ENCODE measurements around the gene ZSWIM6.

The ZSWIM6 gene

DNA sequence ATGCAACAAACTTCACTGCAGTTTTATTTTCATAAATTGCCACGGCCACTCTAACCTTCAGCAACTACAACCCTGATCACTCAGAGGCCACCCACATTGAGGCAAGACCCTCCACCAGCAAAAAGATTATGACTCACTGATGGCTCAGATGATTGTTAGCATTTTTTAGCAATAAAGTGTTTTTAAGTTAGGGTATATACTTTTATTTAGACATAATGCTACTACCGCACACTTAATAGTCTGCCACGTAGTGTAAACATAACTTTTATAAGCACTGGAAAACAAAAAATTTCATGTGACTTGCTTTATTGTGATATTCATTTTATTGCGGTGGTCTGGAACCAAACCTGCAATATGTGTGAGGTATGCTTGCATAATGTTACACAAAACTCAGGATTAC lies 257.9 kb downstream of the ZSWIM6 start:
- H3K27ac ChIP-seq, result no peak overlapping the region
- TF ChIP-seq, protein P1, sequence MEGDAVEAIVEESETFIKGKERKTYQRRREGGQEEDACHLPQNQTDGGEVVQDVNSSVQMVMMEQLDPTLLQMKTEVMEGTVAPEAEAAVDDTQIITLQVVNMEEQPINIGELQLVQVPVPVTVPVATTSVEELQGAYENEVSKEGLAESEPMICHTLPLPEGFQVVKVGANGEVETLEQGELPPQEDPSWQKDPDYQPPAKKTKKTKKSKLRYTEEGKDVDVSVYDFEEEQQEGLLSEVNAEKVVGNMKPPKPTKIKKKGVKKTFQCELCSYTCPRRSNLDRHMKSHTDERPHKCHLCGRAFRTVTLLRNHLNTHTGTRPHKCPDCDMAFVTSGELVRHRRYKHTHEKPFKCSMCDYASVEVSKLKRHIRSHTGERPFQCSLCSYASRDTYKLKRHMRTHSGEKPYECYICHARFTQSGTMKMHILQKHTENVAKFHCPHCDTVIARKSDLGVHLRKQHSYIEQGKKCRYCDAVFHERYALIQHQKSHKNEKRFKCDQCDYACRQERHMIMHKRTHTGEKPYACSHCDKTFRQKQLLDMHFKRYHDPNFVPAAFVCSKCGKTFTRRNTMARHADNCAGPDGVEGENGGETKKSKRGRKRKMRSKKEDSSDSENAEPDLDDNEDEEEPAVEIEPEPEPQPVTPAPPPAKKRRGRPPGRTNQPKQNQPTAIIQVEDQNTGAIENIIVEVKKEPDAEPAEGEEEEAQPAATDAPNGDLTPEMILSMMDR (conservative IDR thresholded peaks at IDR 0.05), result no peak

DNA sequence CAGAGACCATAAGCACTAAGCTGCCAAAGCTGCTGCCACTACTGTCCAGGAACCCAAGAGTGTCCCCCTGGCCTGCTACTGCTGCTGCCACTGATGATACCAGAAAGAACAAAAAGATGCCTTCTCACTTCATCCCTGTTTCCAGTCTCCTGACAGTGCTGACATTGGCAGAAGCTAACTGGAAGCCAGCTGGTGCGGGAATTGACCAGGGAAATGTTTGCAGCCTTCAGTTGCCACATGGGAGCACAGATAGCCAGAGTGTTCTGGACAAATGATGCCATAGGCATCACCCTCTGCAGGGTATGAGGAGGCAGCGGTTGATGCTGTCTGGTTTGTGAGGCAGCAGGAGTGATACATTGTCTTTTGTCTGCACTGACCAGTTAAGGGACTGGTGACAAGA lies 258.4 kb downstream of the ZSWIM6 start:
- no peak overlapping the region for H3K27ac ChIP-seq

DNA sequence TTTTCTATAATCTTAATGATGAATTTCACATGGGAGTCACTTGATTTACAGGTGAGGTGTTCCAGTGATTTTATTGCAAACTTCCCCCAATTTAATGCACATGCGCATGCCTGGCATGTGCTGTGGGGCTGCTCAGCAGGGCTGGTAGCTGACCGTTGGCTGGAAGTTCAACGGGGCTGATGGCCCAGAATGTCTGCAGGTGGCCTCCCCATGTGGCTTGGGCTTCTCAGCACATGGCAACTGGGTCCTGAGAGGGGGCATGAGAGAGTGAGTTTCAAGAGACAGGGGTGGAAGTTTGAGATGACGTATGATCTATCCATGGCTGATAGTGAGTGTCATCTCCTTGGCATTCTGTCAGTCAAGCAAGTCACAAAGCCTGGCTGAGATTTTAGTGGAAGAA lies 259.8 kb downstream of the ZSWIM6 start:
- no peak overlapping the region for H3K27ac ChIP-seq
- TF ChIP-seq, protein P1 (conservative IDR thresholded peaks at IDR 0.05), result no peak
- TF ChIP-seq ZFX (IDR thresholded peaks at IDR 0.05), result no peak

More for the DNA sequence above, 258.4 kb downstream of the ZSWIM6 start:
- TF ChIP-seq ZFX (IDR thresholded peaks at IDR 0.05), result no peak
- TF ChIP-seq, protein P1 (conservative IDR thresholded peaks at IDR 0.05), result no peak

DNA sequence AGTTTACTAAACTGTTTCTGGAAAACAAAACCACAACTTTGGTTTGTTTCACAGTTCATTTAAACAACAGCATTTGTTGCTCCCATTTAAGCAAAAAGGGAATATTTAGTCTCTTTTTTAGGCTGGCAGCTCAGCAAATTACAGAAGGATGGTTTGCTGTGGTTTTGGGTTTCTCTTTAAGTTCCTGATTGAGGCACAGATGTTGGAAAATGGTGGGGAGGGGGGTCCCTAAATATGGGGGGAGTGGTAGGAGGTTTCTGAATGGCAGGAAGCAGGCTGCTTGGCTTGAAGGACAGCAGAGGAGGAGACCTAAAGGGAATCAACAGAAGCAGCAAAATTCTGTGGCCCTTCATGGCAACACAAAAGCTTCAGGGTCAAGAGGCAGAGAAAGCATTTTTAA lies 263.4 kb downstream of the ZSWIM6 start:
- no peak for TF ChIP-seq ZFX (IDR thresholded peaks at IDR 0.05)
- TF ChIP-seq, protein P1 (conservative IDR thresholded peaks at IDR 0.05), result no peak
- no peak overlapping the region for H3K27ac ChIP-seq

All from C4-2B (cell line).